SU-DHL-6 (cell line): ENCODE results near the gene NELL1.

ENCODE experiments used
- H2AFZ ChIP-seq: fragments of 200-600 bp; sonication (generic); 2 replicates; pipeline ENCODE4 v1.6.1; 2014; ENCODE audit warnings: low read depth, mild to moderate bottlenecking, moderate library complexity, mixed read lengths, antibody characterized with exemption, low read length; ENCODE audit not compliant: severe bottlenecking
- H3F3A ChIP-seq: fragments of 200-600 bp; shearing (Covaris generic); 2 replicates; pipeline ENCODE4 v1.6.0; 2016; ENCODE audit warnings: antibody characterized with exemption, mild to moderate bottlenecking; ENCODE audit not compliant: insufficient read depth
- H3K27ac ChIP-seq: fragments of 200-600 bp; sonication (generic); 2 replicates; pipeline ENCODE4 v1.5.1; 2016; ENCODE audit warnings: low read depth, mild to moderate bottlenecking, low read length, moderate library complexity, mixed read lengths
- H3K27me3 ChIP-seq: fragments of 200-600 bp; sonication (generic), shearing (Covaris generic); 2 replicates; pipeline ENCODE4 v1.6.0; 2014; ENCODE audit warnings: mild to moderate bottlenecking, low read length
- H3K36me3 ChIP-seq: fragments of 200-600 bp; sonication (generic); 2 replicates; pipeline ENCODE4 v1.6.1; 2014; ENCODE audit warnings: mild to moderate bottlenecking, low read length, mixed read lengths
- H3K4me2 ChIP-seq: fragments of 300-600, 200-600 bp; shearing (Covaris generic), sonication (generic); 2 replicates; pipeline ENCODE4 v1.6.0; 2014; ENCODE audit warnings: low read length, low read depth, mild to moderate bottlenecking; ENCODE audit not compliant: poor library complexity, severe bottlenecking
- H3K4me3 ChIP-seq: fragments of 200-600 bp; sonication (generic); 2 replicates; pipeline ENCODE4 v1.5.1; 2014; ENCODE audit warnings: antibody characterized with exemption, low read length, mild to moderate bottlenecking, mixed read lengths; ENCODE audit not compliant: insufficient read depth, poor library complexity, severe bottlenecking
- H3K79me2 ChIP-seq: fragments of 200-600 bp; sonication (generic); 2 replicates; pipeline ENCODE4 v1.6.1; 2014; ENCODE audit warnings: mild to moderate bottlenecking, low read length, moderate library complexity; ENCODE audit not compliant: insufficient read depth
- H3K9ac ChIP-seq: fragments of 200-600 bp; sonication (generic); 2 replicates; pipeline ENCODE4 v1.7.0; 2014; ENCODE audit warnings: mild to moderate bottlenecking, low read length
- H3K9me2 ChIP-seq: fragments of 200-600 bp; sonication (generic); replicated peaks from 2 replicates; pipeline ENCODE4 v1.6.1; 2014; ENCODE audit warnings: low read length; ENCODE audit not compliant: insufficient read depth
- H3K9me3 ChIP-seq: fragments of 200-600 bp; sonication (generic); 2 replicates; pipeline ENCODE4 v1.6.1; 2014; ENCODE audit warnings: low read length, mixed read lengths; ENCODE audit not compliant: insufficient read depth
- H4K20me1 ChIP-seq: fragments of 200-600 bp; sonication (generic); 2 replicates; pipeline ENCODE4 v1.6.1; 2014; ENCODE audit warnings: low read depth, mild to moderate bottlenecking, antibody characterized with exemption, low read length, moderate library complexity, mixed read lengths
- CTCF ChIP-seq: fragments of 200-600 bp; sonication (generic); IDR thresholded peaks from one replicate; pipeline ENCODE4 v1.5.1; 2017; ENCODE audit warnings: antibody characterized with exemption, mild to moderate bottlenecking, low read length, moderate library complexity; ENCODE audit not compliant: insufficient read depth, poor library complexity, severe bottlenecking
- EZH2phosphoT487 ChIP-seq: fragments of 200-600 bp; sonication (generic), shearing (Covaris generic); conservative IDR thresholded peaks from 2 replicates; pipeline ENCODE4 v1.6.1; 2018; ENCODE audit warnings: mild to moderate bottlenecking, antibody characterized with exemption, low read length, moderate library complexity, mixed read lengths

Gene NELL1

GRCh38 chr11:20627701-20628100, 41.7 kb upstream of the NELL1 start:
- H3K27me3 ChIP-seq, result no peaks in the 10 kb centered on the region
- H3K27ac ChIP-seq, result no peak overlapping the region
- H2AFZ ChIP-seq, result no peak overlapping the region
- H4K20me1 ChIP-seq, result no peaks in the 10 kb centered on the region
- H3F3A ChIP-seq, result no peaks in the 10 kb centered on the region
- no peaks in the 10 kb centered on the region for H3K9me2 ChIP-seq
- no peak for TF ChIP-seq CTCF
- TF ChIP-seq EZH2phosphoT487, result no peak
- H3K4me2 ChIP-seq, result no peak overlapping the region
- no peak overlapping the region for H3K4me3 ChIP-seq
- no peaks in the 10 kb centered on the region for H3K9me3 ChIP-seq
- no peaks in the 10 kb centered on the region for H3K36me3 ChIP-seq
- H3K79me2 ChIP-seq, result no peaks in the 10 kb centered on the region
- H3K9ac ChIP-seq, result no peak overlapping the region

- no peaks in the 10 kb centered on the region for H4K20me1 ChIP-seq
- H3K27ac ChIP-seq, result no peak overlapping the region
- no peaks in the 10 kb centered on the region for H3K9me2 ChIP-seq
- no peaks in the 10 kb centered on the region for H3K36me3 ChIP-seq
- no peaks in the 10 kb centered on the region for H3K79me2 ChIP-seq
- no peak overlapping the region for H3K9ac ChIP-seq
- TF ChIP-seq EZH2phosphoT487 (no peak), CTCF (no peak)
- H3K9me3 ChIP-seq, result no peaks in the 10 kb centered on the region
- H3K4me2 ChIP-seq, result no peak overlapping the region
- H3F3A ChIP-seq, result no peaks in the 10 kb centered on the region
- no peak overlapping the region for H2AFZ ChIP-seq
- no peak overlapping the region for H3K4me3 ChIP-seq
- H3K27me3 ChIP-seq, result no peaks in the 10 kb centered on the region
These were observed 37.7 kb upstream of the NELL1 start for GRCh38 chr11:20631519-20632168.

GRCh38 chr11:20632169-20632532, 37.2 kb upstream of the NELL1 start:
- H4K20me1 ChIP-seq, result no peaks in the 10 kb centered on the region
- no peak overlapping the region for H3K4me3 ChIP-seq
- no peak overlapping the region for H3K9ac ChIP-seq
- H3K27ac ChIP-seq, result no peak overlapping the region
- TF ChIP-seq CTCF (no peak), EZH2phosphoT487 (no peak)
- no peaks in the 10 kb centered on the region for H3F3A ChIP-seq
- H2AFZ ChIP-seq, result no peak overlapping the region
- no peaks in the 10 kb centered on the region for H3K27me3 ChIP-seq
- no peaks in the 10 kb centered on the region for H3K36me3 ChIP-seq
- no peaks in the 10 kb centered on the region for H3K9me2 ChIP-seq
- no peaks in the 10 kb centered on the region for H3K9me3 ChIP-seq
- no peaks in the 10 kb centered on the region for H3K79me2 ChIP-seq
- H3K4me2 ChIP-seq, result no peak overlapping the region
